ENCODE results near the gene RALGPS1.

Gene RALGPS1

DNA sequence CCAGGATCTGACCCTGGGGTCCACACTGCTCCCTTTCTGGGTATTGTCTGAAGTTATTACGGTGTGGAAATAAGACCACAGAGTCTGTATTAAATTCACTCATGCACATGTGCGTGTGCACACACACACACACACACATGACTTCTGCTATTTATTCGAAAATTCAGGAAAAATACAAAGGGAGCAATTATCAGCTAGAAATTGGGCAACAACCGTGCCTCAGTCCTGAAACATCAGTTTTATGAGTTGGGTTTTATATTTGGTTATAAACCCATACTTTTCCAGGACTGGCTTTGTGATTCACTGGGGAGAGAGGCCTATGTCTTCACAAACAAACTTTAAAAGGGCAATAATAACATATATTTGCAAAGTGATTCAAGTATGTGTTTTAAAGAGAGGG lies 117.7 kb downstream of the RALGPS1 start:
- no peaks in the 10 kb centered on the region for H3K27me3 ChIP-seq (replicated peaks; ENCODE audit: insufficient read depth, low read length)
- no peak overlapping the region for H3K27ac ChIP-seq (ENCODE audit: low read length)
- H3K79me2 ChIP-seq (ENCODE audit: low read length), result no peaks in the 10 kb centered on the region
- no peaks in the 10 kb centered on the region for H3F3A ChIP-seq (ENCODE audit: insufficient read depth, low read length)
- H3K36me3 ChIP-seq (replicated peaks; ENCODE audit: insufficient read depth, low read length), result no peaks in the 10 kb centered on the region
- no peak overlapping the region for H3K9ac ChIP-seq (ENCODE audit: low read length)
- H3K4me2 ChIP-seq (ENCODE audit: low read depth, low read length), result no peak overlapping the region
- no peaks in the 10 kb centered on the region for H3K4me1 ChIP-seq (ENCODE audit: low read length)
- TF ChIP-seq EZH2 (optimal IDR thresholded peaks at IDR 0.05; ENCODE audit: low read depth, low read length) (no peak), EZH2phosphoT487 (IDR thresholded peaks at IDR 0.05; ENCODE audit: low read length) (no peak)
- TF ChIP-seq, protein P1, sequence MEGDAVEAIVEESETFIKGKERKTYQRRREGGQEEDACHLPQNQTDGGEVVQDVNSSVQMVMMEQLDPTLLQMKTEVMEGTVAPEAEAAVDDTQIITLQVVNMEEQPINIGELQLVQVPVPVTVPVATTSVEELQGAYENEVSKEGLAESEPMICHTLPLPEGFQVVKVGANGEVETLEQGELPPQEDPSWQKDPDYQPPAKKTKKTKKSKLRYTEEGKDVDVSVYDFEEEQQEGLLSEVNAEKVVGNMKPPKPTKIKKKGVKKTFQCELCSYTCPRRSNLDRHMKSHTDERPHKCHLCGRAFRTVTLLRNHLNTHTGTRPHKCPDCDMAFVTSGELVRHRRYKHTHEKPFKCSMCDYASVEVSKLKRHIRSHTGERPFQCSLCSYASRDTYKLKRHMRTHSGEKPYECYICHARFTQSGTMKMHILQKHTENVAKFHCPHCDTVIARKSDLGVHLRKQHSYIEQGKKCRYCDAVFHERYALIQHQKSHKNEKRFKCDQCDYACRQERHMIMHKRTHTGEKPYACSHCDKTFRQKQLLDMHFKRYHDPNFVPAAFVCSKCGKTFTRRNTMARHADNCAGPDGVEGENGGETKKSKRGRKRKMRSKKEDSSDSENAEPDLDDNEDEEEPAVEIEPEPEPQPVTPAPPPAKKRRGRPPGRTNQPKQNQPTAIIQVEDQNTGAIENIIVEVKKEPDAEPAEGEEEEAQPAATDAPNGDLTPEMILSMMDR (IDR thresholded peaks at IDR 0.05; ENCODE audit: low read length), result no peak
- H3K9me2 ChIP-seq (replicated peaks; ENCODE audit: insufficient read depth, low read length), result no peaks in the 10 kb centered on the region
- no peaks in the 10 kb centered on the region for H3K9me3 ChIP-seq (replicated peaks; ENCODE audit: insufficient read depth, low read length)
- no peak overlapping the region for H3K4me3 ChIP-seq (ENCODE audit: low read length)
- no peaks in the 10 kb centered on the region for H4K20me1 ChIP-seq (ENCODE audit: insufficient read depth, low read length)
- no peak for DNase-seq
- no peak overlapping the region for H2AFZ ChIP-seq (ENCODE audit: low read length)

DNA sequence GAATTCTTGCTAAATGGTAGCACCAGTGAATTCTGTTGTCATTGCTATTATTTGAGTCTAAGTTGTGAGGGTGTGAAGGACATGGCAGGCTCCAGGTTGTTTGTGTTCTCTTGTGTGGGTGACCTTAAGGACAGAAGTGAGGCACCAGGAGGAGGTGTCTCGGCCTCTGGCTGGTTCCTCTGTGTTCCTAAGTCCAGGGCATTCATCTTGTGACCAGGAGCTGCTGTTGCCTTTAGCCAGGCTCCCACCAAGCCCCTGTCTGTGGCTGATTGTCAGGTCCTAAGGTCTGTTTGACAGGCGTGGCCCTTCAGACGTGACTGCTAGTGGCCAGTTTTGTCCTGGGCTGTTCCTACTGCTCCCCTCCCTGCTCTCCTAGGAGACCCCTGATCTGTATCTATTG lies 118.5 kb downstream of the RALGPS1 start:
- no peak for DNase-seq
- no peak overlapping the region for H3K4me3 ChIP-seq (ENCODE audit: low read length)
- no peak overlapping the region for H3K27ac ChIP-seq (ENCODE audit: low read length)
- no peaks in the 10 kb centered on the region for H4K20me1 ChIP-seq (ENCODE audit: insufficient read depth, low read length)
- no peaks in the 10 kb centered on the region for H3K4me1 ChIP-seq (ENCODE audit: low read length)
- H3K9me3 ChIP-seq (replicated peaks; ENCODE audit: insufficient read depth, low read length), result no peaks in the 10 kb centered on the region
- TF ChIP-seq, protein P1 (IDR thresholded peaks at IDR 0.05; ENCODE audit: low read length), result no peak
- TF ChIP-seq EZH2 (optimal IDR thresholded peaks at IDR 0.05; ENCODE audit: low read depth, low read length) (no peak), EZH2phosphoT487 (IDR thresholded peaks at IDR 0.05; ENCODE audit: low read length) (no peak)
- H3K4me2 ChIP-seq (ENCODE audit: low read depth, low read length), result no peak overlapping the region
- H3K9me2 ChIP-seq (replicated peaks; ENCODE audit: insufficient read depth, low read length), result no peaks in the 10 kb centered on the region
- H3K36me3 ChIP-seq (replicated peaks; ENCODE audit: insufficient read depth, low read length), result no peaks in the 10 kb centered on the region
- H3K79me2 ChIP-seq (ENCODE audit: low read length), result no peaks in the 10 kb centered on the region
- no peak overlapping the region for H3K9ac ChIP-seq (ENCODE audit: low read length)
- H2AFZ ChIP-seq (ENCODE audit: low read length), result no peak overlapping the region
- no peaks in the 10 kb centered on the region for H3F3A ChIP-seq (ENCODE audit: insufficient read depth, low read length)
- no peaks in the 10 kb centered on the region for H3K27me3 ChIP-seq (replicated peaks; ENCODE audit: insufficient read depth, low read length)

DNA sequence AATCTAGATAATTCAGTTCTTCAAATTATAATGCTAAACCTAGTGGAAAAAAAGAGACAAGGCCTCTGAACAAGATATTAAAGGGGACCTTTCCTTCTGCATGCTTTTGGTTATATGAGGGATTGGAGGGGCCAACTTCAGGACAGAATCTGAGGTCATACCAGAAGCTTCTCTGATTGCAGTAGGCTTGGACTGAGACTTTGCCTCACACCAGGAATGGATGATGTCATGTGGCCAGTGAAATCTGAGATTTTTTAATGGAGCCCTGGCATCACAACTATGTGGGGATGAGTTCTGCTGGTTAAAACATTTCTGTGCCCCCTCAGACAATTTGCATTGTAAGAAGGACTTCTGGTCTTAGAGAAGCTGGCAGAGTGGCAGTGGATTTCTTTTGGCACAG lies 119.2 kb downstream of the RALGPS1 start:
- Histone ChIP-seq H3K4me3 (ENCODE audit: low read length) (no peak overlapping the region), H3K9ac (ENCODE audit: low read length) (no peak overlapping the region), H3K4me2 (ENCODE audit: low read depth, low read length) (no peak overlapping the region), H3K4me1 (ENCODE audit: low read length) (no peaks in the 10 kb centered on the region), H4K20me1 (ENCODE audit: insufficient read depth, low read length) (no peaks in the 10 kb centered on the region), H3K27ac (ENCODE audit: low read length) (no peak overlapping the region), H3K9me3 (replicated peaks; ENCODE audit: insufficient read depth, low read length) (no peaks in the 10 kb centered on the region), H3K9me2 (replicated peaks; ENCODE audit: insufficient read depth, low read length) (no peaks in the 10 kb centered on the region), H3F3A (ENCODE audit: insufficient read depth, low read length) (no peaks in the 10 kb centered on the region), H3K36me3 (replicated peaks; ENCODE audit: insufficient read depth, low read length) (no peaks in the 10 kb centered on the region), H3K79me2 (ENCODE audit: low read length) (no peaks in the 10 kb centered on the region), H2AFZ (ENCODE audit: low read length) (no peak overlapping the region), H3K27me3 (replicated peaks; ENCODE audit: insufficient read depth, low read length) (no peaks in the 10 kb centered on the region)
- TF ChIP-seq, protein P1 (IDR thresholded peaks at IDR 0.05; ENCODE audit: low read length), result no peak
- TF ChIP-seq EZH2phosphoT487 (IDR thresholded peaks at IDR 0.05; ENCODE audit: low read length) (no peak), EZH2 (optimal IDR thresholded peaks at IDR 0.05; ENCODE audit: low read depth, low read length) (no peak)
- DNase-seq, result no peak
